Naive thymus-derived CD8-positive, alpha-beta T cell (primary cell): ENCODE measurements around the gene MMP7. TPM values are rescaled to one million over a fixed set of nuclear protein-coding genes. Genes with fewer than 3 reads are reported as not detected.
A peak's percentile ranks its signal among the peaks of the same experiment; 100 is the strongest.
"Not testable (repeated sequence)": the region's sequence is repeated elsewhere in the genome, so short reads cannot be mapped to it uniquely, and the experiment has no call there.

Experiments used
- ATAC-seq, 2 donors: fragments of 150-1000 bp; cut with Tn5 transposase in 1 of 2; sonication (Bioruptor Pico), chemical (Tn5 transposase) in 1 of 2; 1 replicate in 1 of 2; 2 replicates in 1 of 2; pipeline ENCODE4 v1.10.0; 2021; ENCODE audit warnings: mild to moderate bottlenecking in 2 of 2, moderate library complexity in 2 of 2
- POLR2A ChIA-PET: fragments of 350-600 bp; sonication (Branson Sonifier 250); formaldehyde crosslinking; loops from one replicate; lab custom pipeline; 2021; ENCODE audit warnings: antibody characterized with exemption; lab: Charles Lee
- DNase-seq, 10 donors: peaks; one replicate each; pipeline versions ENCODE4 v3.0.0 to v3.0.0-alpha.2; 2020 to 2022
- H3K27ac Mint-ChIP-seq, 10 donors: one replicate each; pipeline ENCODE4 v1.8.0; 2020 to 2022; ENCODE audit warnings: mild to moderate bottlenecking in 10 of 10, mixed read lengths in 10 of 10, moderate library complexity in 4 of 10, inconsistent platforms in 1 of 10
- H3K27me3 Mint-ChIP-seq, 5 donors: one replicate each; pipeline ENCODE4 v1.8.0; 2021 to 2022; ENCODE audit warnings: mixed read lengths in 5 of 5
- H3K36me3 Mint-ChIP-seq, 3 donors: one replicate each; pipeline ENCODE4 v1.8.0; 2020 to 2022; ENCODE audit warnings: mixed read lengths in 3 of 3, mild to moderate bottlenecking in 2 of 3, inconsistent platforms in 1 of 3
- H3K4me1 Mint-ChIP-seq, 4 donors: one replicate each; pipeline ENCODE4 v1.8.0; 2021 to 2022; ENCODE audit warnings: mixed read lengths in 4 of 4
- H3K4me3 Mint-ChIP-seq, 10 donors: one replicate each; pipeline ENCODE4 v1.8.0; 2020 to 2022; ENCODE audit warnings: mild to moderate bottlenecking in 10 of 10, mixed read lengths in 10 of 10, moderate library complexity in 6 of 10, inconsistent platforms in 1 of 10
- H3K9me3 Mint-ChIP-seq, 9 donors: one replicate each; pipeline ENCODE4 v1.8.0; 2020 to 2022; ENCODE audit warnings: mixed read lengths in 9 of 9, mild to moderate bottlenecking in 3 of 9, inconsistent platforms in 1 of 9, moderate library complexity in 1 of 9
- polyA plus RNA-seq, 3 donors: library from polyadenylated mRNA; unstranded; fragments of 300-500 nt; fragmentation: Illumina TruSeq; gene quantifications; one replicate each; pipeline ENCODE4 v1.2.3, GENCODE V29; 2021
- total RNA-seq, 8 experiments: library from RNA in 2 of 8; stranded (reverse) in 2 of 8; gene quantifications; one replicate each; pipeline ENCODE4 v1.2.3 and lab custom pipeline; 2021 to 2026

Gene MMP7
- total and polyA plus RNA-seq, 5 experiments from 2014 or later = not detected

DNA sequence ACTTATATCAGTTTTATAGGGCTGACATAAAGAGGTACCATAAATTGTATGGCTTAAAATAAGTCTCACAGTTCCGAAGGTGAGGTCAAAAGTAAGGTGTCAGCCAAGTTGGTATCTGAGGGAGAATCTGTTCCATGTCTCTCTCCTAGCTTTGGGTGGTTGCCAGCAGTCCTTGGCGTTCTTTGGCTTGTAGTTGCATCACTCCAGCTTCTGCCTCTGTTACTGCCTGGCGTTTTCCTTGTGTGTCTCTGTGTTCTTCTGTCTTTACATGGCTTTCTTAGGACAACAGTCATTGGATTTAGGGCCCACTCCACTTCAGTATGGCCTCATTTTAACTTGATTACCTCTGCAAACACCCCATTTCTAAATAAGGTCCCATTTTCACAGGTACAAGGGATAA is 16.7 kb downstream of the MMP7 start:
- no peaks in the 10 kb centered on the region for H3K9me3 Mint-ChIP-seq
- POLR2A ChIA-PET = no interaction called here

DNA sequence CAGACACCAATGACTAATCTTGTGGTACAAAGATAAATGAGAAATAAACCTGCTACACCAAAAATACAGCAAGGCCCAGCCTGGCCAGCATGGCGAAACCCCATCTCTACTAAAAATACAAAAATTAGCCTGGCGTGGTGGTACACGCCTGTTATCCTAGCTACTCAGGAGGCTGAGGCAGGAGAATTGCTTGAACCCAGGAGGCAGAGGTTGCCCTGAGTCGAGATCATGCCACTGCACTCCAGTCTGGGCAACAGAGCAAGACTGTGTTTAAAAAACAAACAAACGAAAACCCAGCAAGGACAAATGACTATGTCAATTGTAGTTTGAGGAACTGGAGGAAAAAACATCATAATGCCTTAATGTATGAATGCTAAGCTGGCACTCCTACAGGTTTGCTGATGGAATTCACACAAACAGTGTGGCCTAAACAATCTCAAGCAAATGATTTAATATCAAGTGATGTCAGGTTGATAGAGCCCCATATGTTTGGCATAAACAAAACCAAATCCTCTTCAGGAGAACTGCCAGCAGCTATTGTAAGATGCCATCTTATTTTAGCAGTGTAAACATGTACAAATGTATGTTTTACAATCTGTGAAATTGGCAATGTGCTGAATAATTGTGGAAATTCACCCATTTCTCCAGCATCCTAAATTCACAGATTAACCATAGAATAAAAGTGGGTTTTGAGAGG is 20.0 kb downstream of the MMP7 start:
- ATAC-seq = no peak
- Mint-ChIP-seq H3K4me1 (no peaks in the 10 kb centered on the region), H3K4me3 (no peak overlapping the region), H3K27ac (no peak overlapping the region), H3K9me3 (no peaks in the 10 kb centered on the region), H3K27me3 (peaks cover 0 to 5% (median 3%) of the 10 kb centered on the region in 5 donors), H3K36me3 (no peaks in the 10 kb centered on the region)
- POLR2A ChIA-PET = no interaction called here
- no peak for DNase-seq

More for the DNA sequence above, 16.7 kb downstream of the MMP7 start:
- Mint-ChIP-seq H3K4me1 (no peaks in the 10 kb centered on the region), H3K27me3 (peaks cover 0 to 4% (median 1%) of the 10 kb centered on the region in 5 donors), H3K36me3 (no peaks in the 10 kb centered on the region), H3K4me3 (no peak overlapping the region), H3K27ac (no peak overlapping the region)
- DNase-seq (no peak), ATAC-seq (no peak)

DNA sequence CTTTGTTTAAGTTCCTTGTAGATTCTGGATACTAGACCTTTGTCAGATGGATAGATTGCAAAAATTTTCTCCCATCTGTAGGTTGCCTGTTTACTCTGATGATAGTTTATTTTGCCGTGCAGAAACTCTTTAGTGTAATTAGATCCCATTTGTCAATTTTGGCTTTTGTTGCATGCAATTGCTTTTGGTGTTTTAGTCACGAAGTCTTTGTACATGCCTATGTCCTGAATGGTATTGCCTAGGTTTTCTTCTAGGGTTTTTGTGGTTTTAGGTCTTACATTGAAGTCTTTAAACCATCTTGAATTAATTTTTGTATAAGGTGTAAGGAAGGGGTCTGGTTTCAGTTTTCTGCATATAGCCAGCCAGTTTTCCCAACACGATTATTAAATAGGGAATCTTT is 27.7 kb downstream of the MMP7 start:
- H3K27me3 Mint-ChIP-seq, ATAC-seq, H3K4me1 Mint-ChIP-seq, POLR2A ChIA-PET, DNase-seq, H3K36me3 Mint-ChIP-seq, H3K9me3 Mint-ChIP-seq, H3K4me3 Mint-ChIP-seq, H3K27ac Mint-ChIP-seq: not testable (repeated sequence)

DNA sequence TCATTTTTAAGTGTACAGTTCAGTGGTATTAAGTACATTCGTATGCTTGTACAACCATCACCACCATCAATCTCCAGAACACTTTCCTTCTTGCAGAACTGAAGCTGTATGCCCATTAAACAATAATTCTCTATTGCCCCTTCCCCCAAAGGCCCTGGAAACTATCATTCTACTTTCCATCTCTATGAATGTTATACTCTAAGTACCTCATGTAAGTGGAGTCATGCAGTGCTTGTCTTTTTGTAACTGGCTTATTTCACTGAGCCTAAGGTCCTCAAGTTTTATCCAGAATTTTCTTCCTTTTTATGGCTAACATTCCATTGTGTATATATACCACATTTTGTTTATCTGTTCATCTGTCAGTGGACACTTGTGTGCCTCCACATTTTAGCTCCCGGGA is 29.7 kb downstream of the MMP7 start:
- peaks cover 0 to 2% (median under 1%) of the 10 kb centered on the region in 5 donors for H3K27me3 Mint-ChIP-seq
- H3K9me3 Mint-ChIP-seq = no peaks in the 10 kb centered on the region
- H3K4me3 Mint-ChIP-seq = no peak overlapping the region
- H3K4me1 Mint-ChIP-seq = no peaks in the 10 kb centered on the region
- H3K36me3 Mint-ChIP-seq = no peaks in the 10 kb centered on the region
- POLR2A ChIA-PET = no interaction called here
- no peak for DNase-seq
- H3K27ac Mint-ChIP-seq = peak overlapping the region in 1 of 10 donors; percentile 17
- ATAC-seq = no peak

DNA sequence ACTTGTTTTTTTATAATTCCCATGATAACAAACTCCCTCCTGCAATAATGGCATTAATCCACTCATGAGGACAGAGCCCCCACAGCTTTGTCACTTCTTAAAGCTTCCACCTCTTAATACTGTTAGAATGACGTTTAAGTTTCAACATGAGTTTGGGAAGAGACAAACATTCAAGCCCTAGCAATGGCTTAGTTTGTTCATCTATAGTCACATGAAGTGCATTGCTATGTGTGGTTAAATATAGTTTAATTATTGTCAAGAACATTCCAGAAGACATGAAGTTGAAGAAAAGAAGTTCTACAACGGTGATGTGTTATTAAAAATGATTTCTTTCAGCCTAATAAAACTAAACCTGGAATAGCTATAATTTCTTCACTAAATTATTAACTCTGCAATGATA is 30.6 kb downstream of the MMP7 start:
- Mint-ChIP-seq H3K36me3 (no peaks in the 10 kb centered on the region), H3K27me3 (peaks cover 0 to 4% (median 1%) of the 10 kb centered on the region in 5 donors), H3K4me3 (no peak overlapping the region), H3K27ac (no peak overlapping the region), H3K4me1 (peaks cover 2 to 9% (median 7%) of the 10 kb centered on the region in 4 donors), H3K9me3 (no peaks in the 10 kb centered on the region)
- DNase-seq (no peak), ATAC-seq (no peak)
- POLR2A ChIA-PET = interaction anchor here (0.6 to 1.4 kb wide), 4 partner anchors 8 to 134 kb away, joined by 3 to 6 read pairs (median 4); no protein-coding TSS in a partner anchor

DNA sequence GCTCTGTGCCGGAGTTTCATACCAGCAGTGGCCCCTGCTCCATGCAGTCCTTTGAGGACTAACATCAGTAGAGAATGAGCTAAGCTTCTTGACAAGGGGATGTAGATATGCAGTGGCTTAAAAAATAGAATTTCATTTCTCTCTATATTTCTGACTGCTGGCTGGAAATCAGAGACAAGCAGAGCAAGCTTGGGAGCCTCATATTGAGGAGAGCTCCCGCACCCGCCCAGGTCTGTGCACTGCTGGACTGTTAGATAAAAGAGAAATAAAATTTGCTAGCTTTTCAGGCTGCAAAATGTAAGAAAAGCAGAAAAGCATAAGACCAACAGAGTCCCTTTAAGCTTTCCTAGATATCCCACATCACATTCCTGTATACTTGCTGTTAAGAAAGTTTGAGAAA is 31.4 kb downstream of the MMP7 start:
- ATAC-seq = no peak
- DNase-seq = no peak
- H3K9me3 Mint-ChIP-seq = no peaks in the 10 kb centered on the region
- POLR2A ChIA-PET = interaction anchor here (1.0 to 1.4 kb wide), 4 partner anchors 9 to 133 kb away, joined by 3 to 4 read pairs (median 3); no protein-coding TSS in a partner anchor
- no peak overlapping the region for H3K27ac Mint-ChIP-seq
- peaks cover 0 to 4% (median 1%) of the 10 kb centered on the region in 5 donors for H3K27me3 Mint-ChIP-seq
- H3K36me3 Mint-ChIP-seq = no peaks in the 10 kb centered on the region
- peaks cover 2 to 9% (median 8%) of the 10 kb centered on the region in 4 donors for H3K4me1 Mint-ChIP-seq
- H3K4me3 Mint-ChIP-seq = no peak overlapping the region

DNA sequence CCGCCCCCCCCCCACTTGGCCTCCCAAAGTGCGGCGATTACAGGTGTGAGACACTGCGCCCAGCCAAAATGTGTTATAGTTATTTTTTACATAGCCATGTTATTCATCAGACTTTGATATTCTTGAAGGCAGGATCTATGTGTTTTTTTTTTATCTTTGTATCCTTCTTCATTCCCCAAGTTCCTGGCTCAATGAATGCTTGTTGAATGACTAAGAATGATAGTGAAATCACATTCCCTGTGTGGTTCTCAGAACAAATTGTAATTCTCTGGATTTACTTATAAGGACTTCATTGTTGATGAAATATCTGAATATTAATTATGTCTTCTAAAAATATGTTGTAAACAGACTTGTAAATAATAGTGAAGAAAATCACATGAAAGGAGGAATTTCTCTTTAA is 33.5 kb downstream of the MMP7 start:
- POLR2A ChIA-PET = no interaction called here
- ATAC-seq (no peak), DNase-seq (no peak)
- no peak overlapping the region for H3K4me3 Mint-ChIP-seq
- no peaks in the 10 kb centered on the region for H3K9me3 Mint-ChIP-seq
- H3K4me1 Mint-ChIP-seq = peaks cover 5 to 17% (median 11%) of the 10 kb centered on the region in 4 donors
- no peaks in the 10 kb centered on the region for H3K36me3 Mint-ChIP-seq
- peaks cover 0 to 4% (median 1%) of the 10 kb centered on the region in 5 donors for H3K27me3 Mint-ChIP-seq
- no peak overlapping the region for H3K27ac Mint-ChIP-seq

DNA sequence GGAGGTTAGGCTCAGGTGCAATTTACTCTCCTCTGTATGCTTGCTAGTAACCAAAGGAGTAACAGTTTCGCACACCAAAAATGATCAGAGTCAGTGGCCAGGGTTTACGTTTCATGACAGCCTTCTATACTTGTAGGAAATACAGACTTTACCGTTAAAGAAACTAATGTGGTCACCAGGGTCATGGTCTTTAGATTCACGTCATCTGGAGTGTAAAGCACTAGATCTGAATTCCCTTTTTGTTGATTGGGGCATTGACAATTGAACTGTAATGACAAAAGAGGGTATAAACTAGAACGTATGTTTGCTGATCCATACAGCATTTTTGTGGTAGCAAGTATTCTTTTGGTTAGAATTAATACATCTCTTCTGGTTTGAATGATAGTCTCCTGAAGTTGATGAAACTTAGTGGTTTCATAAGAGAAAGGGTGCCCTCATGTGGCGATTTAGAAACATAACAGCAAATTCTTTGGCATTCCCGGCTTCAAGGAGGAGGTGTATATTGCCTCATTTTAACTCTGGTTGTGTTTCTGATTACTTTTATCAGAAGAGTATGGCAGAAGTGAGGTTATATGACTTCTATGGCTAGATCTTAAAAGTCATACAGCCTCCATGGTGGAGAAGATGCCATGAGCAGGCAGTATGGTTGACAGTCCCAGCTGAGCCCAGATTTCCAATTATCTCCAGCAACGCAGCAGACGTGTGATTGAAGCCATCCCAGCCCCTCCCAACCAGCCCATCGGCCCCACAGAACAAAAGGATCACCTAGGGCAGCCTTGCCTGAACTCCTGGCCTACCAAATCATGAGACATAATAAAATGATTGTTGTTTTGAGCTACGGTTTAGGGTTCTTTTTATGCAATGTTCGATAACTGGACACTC is 35.1 kb downstream of the MMP7 start:
- Mint-ChIP-seq H3K4me1 (peaks cover 5 to 17% (median 11%) of the 10 kb centered on the region in 4 donors), H3K36me3 (no peaks in the 10 kb centered on the region), H3K9me3 (no peaks in the 10 kb centered on the region), H3K4me3 (no peak overlapping the region), H3K27ac (peak overlapping the region in 5 of 10 donors; percentile 19 to 75 (median 33)), H3K27me3 (peaks cover 0 to 4% (median 1%) of the 10 kb centered on the region in 5 donors)
- POLR2A ChIA-PET = interaction anchor here (0.6 to 1.2 kb wide), 8 partner anchors 54 to 171 kb away, joined by 3 to 10 read pairs (median 4); partner anchors contain the start of gene BIRC2
- ATAC-seq (peak; percentile 76 to 85), DNase-seq (peak in 9 of 10 donors; percentile 23 to 79 (median 57))

DNA sequence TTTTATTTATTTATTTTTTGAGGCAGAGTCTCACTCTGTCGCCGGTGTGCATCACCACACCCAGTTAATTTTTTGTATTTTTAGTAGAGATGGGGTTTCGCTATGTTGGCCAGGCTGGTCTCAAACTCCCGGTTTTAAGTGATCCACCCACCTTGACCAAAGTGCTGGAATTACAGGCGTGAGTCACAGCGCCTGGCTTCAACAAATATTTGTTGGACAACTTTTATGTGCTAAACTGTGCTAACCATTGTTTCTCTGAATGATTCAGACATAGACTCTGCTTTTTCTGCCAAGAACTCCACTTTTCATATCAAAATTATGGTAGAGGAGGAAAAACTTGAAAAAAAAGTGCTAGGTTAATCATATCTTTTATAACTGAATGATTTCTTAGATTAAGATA is 36.3 kb downstream of the MMP7 start:
- Mint-ChIP-seq H3K27ac (no peak overlapping the region), H3K4me3 (no peak overlapping the region), H3K36me3 (no peaks in the 10 kb centered on the region), H3K4me1 (peaks cover 5 to 17% (median 12%) of the 10 kb centered on the region in 4 donors), H3K27me3 (peaks cover 0 to 4% (median 1%) of the 10 kb centered on the region in 5 donors), H3K9me3 (no peaks in the 10 kb centered on the region)
- no peak for ATAC-seq
- POLR2A ChIA-PET = no interaction called here
- no peak for DNase-seq

DNA sequence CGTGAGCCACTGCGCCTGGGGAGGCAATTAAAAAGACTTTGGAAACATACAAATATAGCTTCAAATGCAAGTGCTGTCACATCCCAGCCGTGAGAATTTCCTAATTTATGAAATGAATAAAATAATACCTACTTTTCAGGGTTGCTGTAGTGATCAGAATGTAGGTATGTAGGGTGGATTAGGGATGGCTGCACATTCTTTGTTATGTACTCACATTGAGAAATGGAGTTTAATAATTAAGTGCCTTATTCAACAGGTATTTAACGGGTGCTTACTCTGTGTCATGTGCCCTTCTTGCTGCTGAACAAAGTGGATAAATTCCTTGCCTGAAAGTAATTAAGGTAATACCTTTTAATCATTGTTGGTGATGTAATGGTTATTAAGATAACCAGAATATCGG is 37.0 kb downstream of the MMP7 start:
- H3K4me3 Mint-ChIP-seq = no peak overlapping the region
- ATAC-seq (no peak), DNase-seq (no peak)
- H3K4me1 Mint-ChIP-seq = peaks cover 5 to 17% (median 13%) of the 10 kb centered on the region in 4 donors
- H3K36me3 Mint-ChIP-seq = no peaks in the 10 kb centered on the region
- no peak overlapping the region for H3K27ac Mint-ChIP-seq
- H3K27me3 Mint-ChIP-seq = peaks cover 0 to 4% (median 1%) of the 10 kb centered on the region in 5 donors
- POLR2A ChIA-PET = no interaction called here
- no peaks in the 10 kb centered on the region for H3K9me3 Mint-ChIP-seq

DNA sequence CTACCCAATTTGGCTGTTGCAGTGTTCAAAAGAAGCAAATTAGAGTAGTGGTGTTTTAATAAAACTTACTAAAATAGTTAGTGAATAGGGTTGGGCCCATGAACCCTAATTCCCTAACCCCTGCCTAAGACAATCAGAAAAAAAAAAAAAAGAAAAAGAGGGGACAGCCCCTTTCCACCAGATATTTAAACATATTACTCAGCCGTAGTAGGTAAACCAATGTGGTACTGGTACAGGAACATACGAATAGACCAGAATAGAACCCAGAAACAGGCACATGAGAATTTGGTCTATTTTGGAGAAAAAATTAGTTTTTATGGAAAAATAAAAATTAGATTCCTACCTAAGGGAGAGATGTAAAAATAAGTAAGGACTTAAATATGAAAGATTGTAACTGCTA is 38.6 kb downstream of the MMP7 start:
- peaks cover 13 to 32% (median 18%) of the 10 kb centered on the region in 4 donors for H3K4me1 Mint-ChIP-seq
- DNase-seq (no peak), ATAC-seq (no peak)
- no peaks in the 10 kb centered on the region for H3K36me3 Mint-ChIP-seq
- no peak overlapping the region for H3K27ac Mint-ChIP-seq
- POLR2A ChIA-PET = no interaction called here
- H3K9me3 Mint-ChIP-seq = no peaks in the 10 kb centered on the region
- H3K4me3 Mint-ChIP-seq = no peak overlapping the region
- peaks cover 0 to 4% (median 1%) of the 10 kb centered on the region in 5 donors for H3K27me3 Mint-ChIP-seq

DNA sequence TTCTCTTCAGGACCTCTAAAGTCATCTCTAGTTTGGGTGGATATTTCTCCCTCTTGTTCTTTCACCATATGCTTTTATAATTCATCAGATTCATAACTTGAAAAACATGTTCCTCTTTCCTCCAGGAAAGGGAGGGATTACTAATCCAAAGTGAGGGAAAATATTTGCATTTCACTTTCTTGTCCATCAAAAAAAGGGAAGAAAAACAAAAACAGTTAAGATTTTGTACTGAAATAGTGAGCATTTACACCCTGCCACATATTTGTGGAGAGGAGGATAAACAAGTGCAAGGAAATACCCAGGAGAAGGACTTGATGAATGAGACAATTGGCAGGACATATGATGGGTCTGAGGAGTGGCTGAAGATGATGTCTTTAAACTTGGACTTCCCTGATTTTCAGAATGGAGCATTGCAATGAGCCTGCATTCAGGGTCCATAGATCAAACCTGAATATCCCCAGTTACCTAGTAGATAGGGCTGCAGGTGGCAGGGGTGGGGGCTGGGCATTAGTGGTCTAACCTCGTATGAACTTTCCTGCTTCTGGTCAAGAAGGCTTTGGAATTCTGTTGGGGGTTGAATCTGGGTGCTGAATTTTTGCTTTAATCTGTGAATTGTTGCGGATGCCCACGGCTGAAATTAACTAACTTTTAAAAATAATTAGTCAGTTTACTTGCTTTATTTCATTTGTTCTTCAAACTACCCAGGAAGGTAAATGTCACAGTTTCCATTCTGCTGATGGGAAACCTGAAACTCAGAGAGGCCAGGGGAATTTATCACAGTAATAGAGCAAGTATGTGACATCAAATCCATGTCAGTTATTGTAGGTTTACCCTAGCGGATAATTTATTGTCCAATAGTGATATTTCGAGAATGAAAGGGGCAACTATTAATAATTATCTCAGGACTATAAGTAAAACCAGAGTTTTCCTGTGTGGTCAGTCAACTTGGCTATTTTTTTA is 41.1 kb downstream of the MMP7 start:
- Mint-ChIP-seq H3K36me3 (no peaks in the 10 kb centered on the region), H3K27me3 (no peaks in the 10 kb centered on the region), H3K27ac (peak overlapping the region in 1 of 10 donors; percentile 15), H3K4me3 (no peak overlapping the region), H3K4me1 (peaks cover 5 to 31% (median 14%) of the 10 kb centered on the region in 4 donors), H3K9me3 (no peaks in the 10 kb centered on the region)
- ATAC-seq = no peak
- DNase-seq = no peak
- POLR2A ChIA-PET = interaction anchor here (0.5 to 0.7 kb wide), 3 partner anchors 21 to 97 kb away, joined by 3 to 5 read pairs (median 3); no protein-coding TSS in a partner anchor
